ENCODE results near the gene MAP3K21.

The MAP3K21 gene

DNA sequence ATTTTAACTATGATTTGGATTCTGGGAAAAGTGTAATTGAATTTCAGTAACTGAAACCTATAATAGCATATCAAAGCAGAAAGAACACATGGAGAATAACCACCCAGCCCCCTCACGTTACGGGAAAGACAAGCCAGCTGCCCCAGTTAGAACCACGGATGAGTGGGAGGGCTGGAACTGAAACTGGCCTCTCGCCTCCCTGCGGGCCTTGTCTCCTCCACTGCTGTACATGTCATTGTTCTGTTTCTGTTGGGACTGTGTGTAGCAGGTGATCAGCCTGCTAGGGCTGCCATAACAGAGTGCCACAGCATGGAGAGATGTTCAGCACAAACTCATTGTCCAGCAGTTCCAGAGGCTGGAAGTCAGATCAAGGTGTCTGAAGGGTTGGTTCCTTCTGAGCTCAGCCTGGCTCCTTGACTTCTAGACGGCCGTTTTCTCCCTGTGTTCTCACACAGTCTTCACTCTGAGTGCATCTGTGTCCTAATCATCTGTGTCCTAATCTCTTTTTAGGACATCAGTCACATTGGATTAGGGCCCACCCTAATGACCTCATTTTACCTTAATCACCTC is 52.4 kb downstream of the MAP3K21 start:
- DNase-seq (ENCODE audit: low spot score) = peak; percentile 9
- TF ChIP-seq, protein P1, sequence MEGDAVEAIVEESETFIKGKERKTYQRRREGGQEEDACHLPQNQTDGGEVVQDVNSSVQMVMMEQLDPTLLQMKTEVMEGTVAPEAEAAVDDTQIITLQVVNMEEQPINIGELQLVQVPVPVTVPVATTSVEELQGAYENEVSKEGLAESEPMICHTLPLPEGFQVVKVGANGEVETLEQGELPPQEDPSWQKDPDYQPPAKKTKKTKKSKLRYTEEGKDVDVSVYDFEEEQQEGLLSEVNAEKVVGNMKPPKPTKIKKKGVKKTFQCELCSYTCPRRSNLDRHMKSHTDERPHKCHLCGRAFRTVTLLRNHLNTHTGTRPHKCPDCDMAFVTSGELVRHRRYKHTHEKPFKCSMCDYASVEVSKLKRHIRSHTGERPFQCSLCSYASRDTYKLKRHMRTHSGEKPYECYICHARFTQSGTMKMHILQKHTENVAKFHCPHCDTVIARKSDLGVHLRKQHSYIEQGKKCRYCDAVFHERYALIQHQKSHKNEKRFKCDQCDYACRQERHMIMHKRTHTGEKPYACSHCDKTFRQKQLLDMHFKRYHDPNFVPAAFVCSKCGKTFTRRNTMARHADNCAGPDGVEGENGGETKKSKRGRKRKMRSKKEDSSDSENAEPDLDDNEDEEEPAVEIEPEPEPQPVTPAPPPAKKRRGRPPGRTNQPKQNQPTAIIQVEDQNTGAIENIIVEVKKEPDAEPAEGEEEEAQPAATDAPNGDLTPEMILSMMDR (IDR thresholded peaks at IDR 0.05; ENCODE audit: extremely low read depth, missing control alignments) = no peak

DNA sequence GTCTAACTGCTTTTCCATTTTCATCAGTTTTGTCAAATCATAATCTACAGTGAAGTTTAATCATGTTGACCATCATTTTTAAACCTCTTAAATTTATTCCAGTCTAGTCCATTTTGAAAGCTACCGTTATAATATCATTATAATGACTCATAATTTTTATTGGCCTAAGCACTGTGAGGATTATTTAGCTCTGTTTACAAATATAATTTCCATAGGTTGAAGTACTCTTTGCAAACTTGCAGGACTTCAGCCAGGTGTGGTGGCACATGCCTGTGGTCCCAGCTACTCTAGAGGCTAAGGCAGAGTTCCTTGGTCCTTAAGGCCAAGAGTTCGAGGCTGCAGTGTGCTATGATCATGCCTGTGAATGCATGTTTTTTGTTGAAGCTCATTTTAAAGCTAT is 54.3 kb downstream of the MAP3K21 start:
- no peak for DNase-seq (ENCODE audit: low spot score)
- TF ChIP-seq, protein P1 (IDR thresholded peaks at IDR 0.05; ENCODE audit: extremely low read depth, missing control alignments) = no peak

DNA sequence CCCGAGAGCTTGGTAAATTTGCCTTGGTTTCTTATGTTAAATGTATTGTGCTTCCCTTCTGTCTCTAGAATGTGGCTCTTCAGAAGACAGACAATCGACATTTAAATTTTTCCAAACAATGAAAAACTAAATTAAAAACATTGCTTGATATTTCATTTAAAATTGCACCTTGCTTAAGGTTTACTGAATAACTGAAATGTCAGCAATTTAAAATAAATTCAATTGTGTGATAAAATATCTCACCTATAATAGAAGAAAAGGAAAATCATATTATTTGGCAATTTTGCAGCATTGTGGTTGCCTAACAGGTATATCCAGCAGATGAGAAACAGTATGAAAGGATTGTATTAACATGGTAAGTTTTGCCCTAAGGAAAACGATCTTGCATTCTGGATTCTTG is 56.5 kb downstream of the MAP3K21 start:
- DNase-seq (ENCODE audit: low spot score) = no peak
- TF ChIP-seq, protein P1 (IDR thresholded peaks at IDR 0.05; ENCODE audit: extremely low read depth, missing control alignments) = no peak

DNA sequence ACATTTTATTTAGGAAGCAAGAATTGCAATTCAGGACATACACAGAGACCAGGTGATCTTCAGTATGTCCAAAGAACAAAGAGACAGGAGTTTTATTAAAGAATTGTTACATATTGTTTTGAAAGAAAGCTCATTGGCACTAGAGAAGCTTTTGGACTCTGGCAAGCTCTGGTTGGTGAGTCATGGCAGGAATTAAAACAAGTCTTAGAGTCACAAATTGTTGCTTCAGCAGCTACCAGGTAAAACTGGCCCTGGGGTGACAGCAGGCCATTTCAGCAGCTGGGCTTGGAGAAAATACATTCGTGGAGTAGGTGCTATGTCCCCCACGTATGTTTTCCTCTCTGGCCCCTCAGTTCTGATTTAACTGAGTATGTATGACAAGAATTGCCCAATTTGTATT is 58.8 kb downstream of the MAP3K21 start:
- DNase-seq (ENCODE audit: low spot score) = no peak
- TF ChIP-seq, protein P1 (IDR thresholded peaks at IDR 0.05; ENCODE audit: extremely low read depth, missing control alignments) = no peak

DNA sequence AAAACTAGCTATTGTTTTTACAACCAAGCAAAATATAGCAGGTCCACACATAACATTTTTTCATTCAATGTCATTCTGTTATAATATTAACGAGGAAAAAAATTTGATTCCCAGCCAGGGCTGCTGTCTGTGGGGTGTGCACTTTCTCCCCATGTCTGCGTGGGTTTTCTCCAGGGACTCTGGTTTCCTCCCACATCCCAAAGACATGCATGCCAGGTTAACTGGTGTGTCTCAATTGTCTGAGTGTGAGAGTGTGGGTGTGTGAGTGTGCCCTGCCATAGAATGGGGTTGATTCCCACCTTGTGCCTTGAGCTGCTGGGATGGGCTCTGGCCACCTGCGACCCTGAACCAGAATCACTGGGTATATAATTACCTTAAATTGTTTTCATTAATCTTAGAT is 60.1 kb downstream of the MAP3K21 start:
- TF ChIP-seq, protein P1 (IDR thresholded peaks at IDR 0.05; ENCODE audit: extremely low read depth, missing control alignments) = no peak
- DNase-seq (ENCODE audit: low spot score) = no peak

DNA sequence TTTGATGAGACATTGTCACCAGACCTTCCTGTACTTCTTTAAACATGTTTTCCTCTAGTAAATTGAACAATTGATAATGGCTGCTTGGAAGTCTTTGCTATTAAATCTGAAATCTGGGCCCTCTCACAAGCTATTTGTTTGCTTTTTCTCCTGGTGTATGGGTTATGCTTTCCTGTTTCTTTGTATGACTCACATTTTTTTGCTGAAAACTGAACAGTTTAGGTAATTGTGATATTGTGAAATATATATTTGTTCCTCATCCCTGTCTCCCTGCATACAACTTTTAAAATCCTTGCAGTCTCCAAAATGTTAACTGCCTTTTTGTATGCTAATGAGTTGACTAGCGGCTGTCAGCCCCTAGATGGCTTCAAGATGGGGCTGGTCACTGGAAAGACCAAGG is 61.6 kb downstream of the MAP3K21 start:
- DNase-seq (ENCODE audit: low spot score) = no peak
- TF ChIP-seq, protein P1 (IDR thresholded peaks at IDR 0.05; ENCODE audit: extremely low read depth, missing control alignments) = no peak

DNA sequence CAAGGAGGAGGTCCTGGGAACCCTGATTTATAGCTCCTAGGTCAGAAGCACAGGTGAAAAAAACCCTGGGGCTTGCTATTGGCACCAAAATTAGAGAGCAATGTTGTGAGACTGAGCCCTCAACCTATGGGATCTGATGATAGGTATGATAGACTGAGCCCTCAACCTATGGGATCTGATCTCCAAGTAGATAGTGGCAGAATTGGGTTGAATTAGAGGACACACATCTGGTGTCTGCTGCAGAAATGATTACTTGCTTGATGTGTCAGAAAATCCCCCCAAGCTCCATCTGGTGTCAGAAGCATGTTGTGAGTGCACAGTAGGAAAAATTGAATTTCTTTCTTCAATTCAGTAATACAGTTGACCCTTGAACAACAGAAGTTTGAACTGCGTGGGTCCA is 62.4 kb downstream of the MAP3K21 start:
- TF ChIP-seq, protein P1 (IDR thresholded peaks at IDR 0.05; ENCODE audit: extremely low read depth, missing control alignments) = no peak
- no peak for DNase-seq (ENCODE audit: low spot score)
